ENCODE results near the gene NFASC.

NFASC gene

GRCh38 chr1:205016584-205016983 lies 145.9 kb downstream of the NFASC start:
- no peak for DNase-seq

GRCh38 chr1:205017001-205017400 lies 146.3 kb downstream of the NFASC start:
- DNase-seq = no peak

- DNase-seq = no peak
Observed at GRCh38 chr1:205017766-205018165, 147.1 kb downstream of the NFASC start.

- no peak for DNase-seq
Observed at GRCh38 chr1:205018381-205018780, 147.7 kb downstream of the NFASC start.

GRCh38 chr1:205020466-205020865 lies 149.8 kb downstream of the NFASC start:
- no peak for DNase-seq

- DNase-seq = no peak
Observed at GRCh38 chr1:205024679-205025078, 154.0 kb downstream of the NFASC start.

GRCh38 chr1:205025239-205025638 lies 154.6 kb downstream of the NFASC start:
- no peak for DNase-seq

GRCh38 chr1:205026181-205026580 lies 155.5 kb downstream of the NFASC start:
- DNase-seq = no peak

GRCh38 chr1:205028390-205028789 lies 157.7 kb downstream of the NFASC start:
- no peak for DNase-seq

GRCh38 chr1:205028924-205029323 lies 158.3 kb downstream of the NFASC start:
- DNase-seq = no peak

- DNase-seq = no peak
Observed at GRCh38 chr1:205030241-205030640, 159.6 kb downstream of the NFASC start.

GRCh38 chr1:205030896-205031295 lies 160.2 kb downstream of the NFASC start:
- no peak for DNase-seq

GRCh38 chr1:205032508-205032907 lies 161.8 kb downstream of the NFASC start:
- peak; percentile 25 for DNase-seq

GRCh38 chr1:205037539-205037938 lies 166.9 kb downstream of the NFASC start:
- DNase-seq = no peak

GRCh38 chr1:205038132-205038786 lies 167.6 kb downstream of the NFASC start:
- no peak for DNase-seq

GRCh38 chr1:205041001-205041715 lies 170.5 kb downstream of the NFASC start:
- DNase-seq = no peak

GRCh38 chr1:205041998-205042910 lies 171.6 kb downstream of the NFASC start:
- no peak for DNase-seq

GRCh38 chr1:205042911-205043806 lies 172.5 kb downstream of the NFASC start, which contains the start of gene CNTN2:
Gene CNTN2, plus strand, starts transcription at chr1:205043212. Its CDS starts 9,974 bp downstream, at chr1:205053186.
- peak; percentile 9 for DNase-seq

- DNase-seq = no peak
Observed at GRCh38 chr1:205043866-205044265, 173.2 kb downstream of the NFASC start.

GRCh38 chr1:205044741-205045140 lies 174.1 kb downstream of the NFASC start:
- DNase-seq = no peak

- DNase-seq = no peak
Observed at GRCh38 chr1:205045146-205045545, 174.5 kb downstream of the NFASC start.

GRCh38 chr1:205046870-205047269 lies 176.2 kb downstream of the NFASC start:
- no peak for DNase-seq

Data from NCI-H1092 (cell line).